Naive thymus-derived CD8-positive, alpha-beta T cell (primary cell): ENCODE data around the gene AAMP. TPM values are rescaled to one million over a fixed set of nuclear protein-coding genes. Genes with fewer than 3 reads are reported as not detected.
A peak's percentile ranks its signal among the peaks of the same experiment; 100 is the strongest.

Experiments used
- ATAC-seq, 2 donors: fragments of 150-1000 bp; cut with Tn5 transposase in 1 of 2; sonication (Bioruptor Pico), chemical (Tn5 transposase) in 1 of 2; 1 replicate in 1 of 2; 2 replicates in 1 of 2; pipeline ENCODE4 v1.10.0; 2021; ENCODE audit warnings: mild to moderate bottlenecking in 2 of 2, moderate library complexity in 2 of 2
- POLR2A ChIA-PET: fragments of 350-600 bp; sonication (Branson Sonifier 250); formaldehyde crosslinking; loops from one replicate; lab custom pipeline; 2021; ENCODE audit warnings: antibody characterized with exemption; lab: Charles Lee
- DNase-seq, 10 donors: peaks; one replicate each; pipeline versions ENCODE4 v3.0.0 to v3.0.0-alpha.2; 2020 to 2022
- H3K27ac Mint-ChIP-seq, 10 donors: one replicate each; pipeline ENCODE4 v1.8.0; 2020 to 2022; ENCODE audit warnings: mild to moderate bottlenecking in 10 of 10, mixed read lengths in 10 of 10, moderate library complexity in 4 of 10, inconsistent platforms in 1 of 10
- H3K27me3 Mint-ChIP-seq, 5 donors: one replicate each; pipeline ENCODE4 v1.8.0; 2021 to 2022; ENCODE audit warnings: mixed read lengths in 5 of 5
- H3K36me3 Mint-ChIP-seq, 3 donors: one replicate each; pipeline ENCODE4 v1.8.0; 2020 to 2022; ENCODE audit warnings: mixed read lengths in 3 of 3, mild to moderate bottlenecking in 2 of 3, inconsistent platforms in 1 of 3
- H3K4me1 Mint-ChIP-seq, 4 donors: one replicate each; pipeline ENCODE4 v1.8.0; 2021 to 2022; ENCODE audit warnings: mixed read lengths in 4 of 4
- H3K4me3 Mint-ChIP-seq, 10 donors: one replicate each; pipeline ENCODE4 v1.8.0; 2020 to 2022; ENCODE audit warnings: mild to moderate bottlenecking in 10 of 10, mixed read lengths in 10 of 10, moderate library complexity in 6 of 10, inconsistent platforms in 1 of 10
- H3K9me3 Mint-ChIP-seq, 9 donors: one replicate each; pipeline ENCODE4 v1.8.0; 2020 to 2022; ENCODE audit warnings: mixed read lengths in 9 of 9, mild to moderate bottlenecking in 3 of 9, inconsistent platforms in 1 of 9, moderate library complexity in 1 of 9
- polyA plus RNA-seq, 3 donors: library from polyadenylated mRNA; unstranded; fragments of 300-500 nt; fragmentation: Illumina TruSeq; gene quantifications; one replicate each; pipeline ENCODE4 v1.2.3, GENCODE V29; 2021
- total RNA-seq, 8 experiments: library from RNA in 2 of 8; stranded (reverse) in 2 of 8; gene quantifications; one replicate each; pipeline ENCODE4 v1.2.3 and lab custom pipeline; 2021 to 2026

AAMP gene
- total and polyA plus RNA-seq, 5 experiments from 2014 or later = 57.0 to 93.6 (median 77.0) TPM

GRCh38 chr2:218262631-218263586 is 7.0 kb downstream of the AAMP start:
- Mint-ChIP-seq H3K27me3 (no peaks in the 10 kb centered on the region), H3K27ac (peak overlapping the region in 2 of 10 donors; percentile 49 to 50), H3K4me3 (no peak overlapping the region), H3K9me3 (no peaks in the 10 kb centered on the region), H3K4me1 (peaks cover 10 to 42% (median 35%) of the 10 kb centered on the region in 4 donors), H3K36me3 (peaks cover 0 to 33% (median 0%) of the 10 kb centered on the region in 3 donors)
- POLR2A ChIA-PET = no interaction called here
- no peak for DNase-seq
- ATAC-seq = no peak

- ATAC-seq (no peak), DNase-seq (no peak)
- Mint-ChIP-seq H3K4me3 (no peak overlapping the region), H3K27ac (peak overlapping the region in 2 of 10 donors; percentile 22 to 49), H3K9me3 (no peaks in the 10 kb centered on the region), H3K27me3 (no peaks in the 10 kb centered on the region), H3K36me3 (peaks cover 0 to 26% (median 0%) of the 10 kb centered on the region in 3 donors), H3K4me1 (peaks cover 12 to 43% (median 36%) of the 10 kb centered on the region in 4 donors)
- POLR2A ChIA-PET = interaction anchor here (1.1 kb wide), 2 partner anchors 8 to 22 kb away, joined by 4 to 6 read pairs; partner anchors contain the start of genes AAMP and PNKD
Observed at GRCh38 chr2:218262237-218262600, 7.7 kb downstream of the AAMP start.

GRCh38 chr2:218261423-218262236 is 8.3 kb downstream of the AAMP start:
- H3K4me1 Mint-ChIP-seq = peaks cover 10 to 44% (median 34%) of the 10 kb centered on the region in 4 donors
- H3K36me3 Mint-ChIP-seq = peaks cover 0 to 21% (median 0%) of the 10 kb centered on the region in 3 donors
- no peaks in the 10 kb centered on the region for H3K27me3 Mint-ChIP-seq
- no peak for DNase-seq
- POLR2A ChIA-PET = interaction anchor here (0.7 to 1.1 kb wide), 3 partner anchors 8 to 22 kb away, joined by 3 to 6 read pairs (median 4); partner anchors contain the start of genes AAMP and PNKD
- H3K27ac Mint-ChIP-seq = peak overlapping the region in 8 of 10 donors; percentile 5 to 86 (median 42)
- H3K4me3 Mint-ChIP-seq = peak overlapping the region in 2 of 10 donors; percentile 34 to 52
- no peaks in the 10 kb centered on the region for H3K9me3 Mint-ChIP-seq
- no peak for ATAC-seq

GRCh38 chr2:218260742-218261422 is 9.1 kb downstream of the AAMP start, which contains the start of gene GPBAR1:
TSS of gene GPBAR1 (plus strand) at chr2:218261015. CDS start at chr2:218262725, 1,710 bp downstream.
- H3K4me1 Mint-ChIP-seq = peaks cover 10 to 42% (median 31%) of the 10 kb centered on the region in 4 donors
- peak within 1 kb of the TSS; percentile 59 to 91 (median 80) for H3K27ac Mint-ChIP-seq
- H3K4me3 Mint-ChIP-seq = peak within 1 kb of the TSS in 2 of 10 donors; percentile 34 to 52
- ATAC-seq (no peak), DNase-seq (no peak)
- H3K36me3 Mint-ChIP-seq = peaks cover 0 to 25% (median 2%) of the 10 kb centered on the region in 3 donors
- no peaks in the 10 kb centered on the region for H3K27me3 Mint-ChIP-seq
- POLR2A ChIA-PET = interaction anchor here (0.7 to 1.1 kb wide), 3 partner anchors 9 to 23 kb away, joined by 3 to 6 read pairs (median 4); partner anchors contain the start of genes AAMP and PNKD
- H3K9me3 Mint-ChIP-seq = no peaks in the 10 kb centered on the region

- POLR2A ChIA-PET = no interaction called here
- peak overlapping the region in 8 of 10 donors; percentile 59 to 91 (median 81) for H3K27ac Mint-ChIP-seq
- H3K36me3 Mint-ChIP-seq = peaks cover 0 to 26% (median 2%) of the 10 kb centered on the region in 3 donors
Observed at GRCh38 chr2:218260166-218260565, 9.8 kb downstream of the AAMP start.

GRCh38 chr2:218259099-218259961 is 10.6 kb downstream of the AAMP start:
- Mint-ChIP-seq H3K4me1 (peaks cover 10 to 41% (median 26%) of the 10 kb centered on the region in 4 donors), H3K36me3 (peaks cover 0 to 33% (median 2%) of the 10 kb centered on the region in 3 donors), H3K27ac (peak overlapping the region; percentile 34 to 91 (median 82)), H3K27me3 (no peaks in the 10 kb centered on the region), H3K4me3 (no peak overlapping the region), H3K9me3 (no peaks in the 10 kb centered on the region)
- DNase-seq (no peak), ATAC-seq (no peak)
- POLR2A ChIA-PET = interaction anchor here (0.7 kb wide), 1 partner anchor 12 kb away, joined by 3 read pairs; no protein-coding TSS in a partner anchor

More at GRCh38 chr2:218260166-218260565, 9.8 kb downstream of the AAMP start:
- Mint-ChIP-seq H3K9me3 (no peaks in the 10 kb centered on the region), H3K27me3 (no peaks in the 10 kb centered on the region), H3K4me1 (peaks cover 10 to 41% (median 26%) of the 10 kb centered on the region in 4 donors), H3K4me3 (no peak overlapping the region)
- ATAC-seq (no peak), DNase-seq (no peak)

GRCh38 chr2:218257390-218257981 is 12.5 kb downstream of the AAMP start:
- ATAC-seq = peak; percentile 75 to 80
- H3K4me1 Mint-ChIP-seq = peaks cover 13 to 35% (median 24%) of the 10 kb centered on the region in 4 donors

GRCh38 chr2:218256612-218257350 is 13.2 kb downstream of the AAMP start:
- POLR2A ChIA-PET = interaction anchor here (0.6 to 2.8 kb wide), 4 partner anchors 10 to 49 kb away, joined by 3 to 9 read pairs (median 4); partner anchors contain the start of gene ARPC2
- no peaks in the 10 kb centered on the region for H3K27me3 Mint-ChIP-seq
- peak overlapping the region; percentile 14 to 95 (median 92) for H3K27ac Mint-ChIP-seq
- ATAC-seq (peak; percentile 5 to 7), DNase-seq (no peak)
- H3K36me3 Mint-ChIP-seq = peaks cover 0 to 50% (median 4%) of the 10 kb centered on the region in 3 donors
- peak overlapping the region in 1 of 10 donors; percentile 67 for H3K4me3 Mint-ChIP-seq
- H3K4me1 Mint-ChIP-seq = peaks cover 13 to 35% (median 25%) of the 10 kb centered on the region in 4 donors
- no peaks in the 10 kb centered on the region for H3K9me3 Mint-ChIP-seq

More at GRCh38 chr2:218257390-218257981, 12.5 kb downstream of the AAMP start:
- no peaks in the 10 kb centered on the region for H3K27me3 Mint-ChIP-seq
- POLR2A ChIA-PET = interaction anchor here (0.7 to 2.8 kb wide), 4 partner anchors 10 to 41 kb away, joined by 3 to 9 read pairs (median 4); partner anchors contain the start of gene ARPC2
- H3K4me3 Mint-ChIP-seq = peak overlapping the region; percentile 3 to 69 (median 52)
- peak overlapping the region; percentile 35 to 95 (median 92) for H3K27ac Mint-ChIP-seq
- H3K9me3 Mint-ChIP-seq = no peaks in the 10 kb centered on the region
- peak in 9 of 10 donors; percentile 46 to 72 (median 61) for DNase-seq
- peaks cover 0 to 43% (median 2%) of the 10 kb centered on the region in 3 donors for H3K36me3 Mint-ChIP-seq

- peaks cover 0 to 63% (median 4%) of the 10 kb centered on the region in 3 donors for H3K36me3 Mint-ChIP-seq
- H3K4me1 Mint-ChIP-seq = peaks cover 13 to 32% (median 26%) of the 10 kb centered on the region in 4 donors
- POLR2A ChIA-PET = no interaction called here
- H3K27me3 Mint-ChIP-seq = no peaks in the 10 kb centered on the region
- no peaks in the 10 kb centered on the region for H3K9me3 Mint-ChIP-seq
- H3K27ac Mint-ChIP-seq = peak overlapping the region in 6 of 10 donors; percentile 1 to 79 (median 40)
- ATAC-seq (no peak), DNase-seq (no peak)
- H3K4me3 Mint-ChIP-seq = no peak overlapping the region
Observed at GRCh38 chr2:218255446-218255845, 14.5 kb downstream of the AAMP start.

GRCh38 chr2:218253232-218253625 is 16.7 kb downstream of the AAMP start:
- POLR2A ChIA-PET = no interaction called here
- H3K4me3 Mint-ChIP-seq = peak overlapping the region in 1 of 10 donors; percentile 14
- H3K36me3 Mint-ChIP-seq = peaks cover 0 to 84% (median 14%) of the 10 kb centered on the region in 3 donors
- no peak for ATAC-seq
- peak overlapping the region in 7 of 10 donors; percentile 26 to 79 (median 38) for H3K27ac Mint-ChIP-seq
- H3K27me3 Mint-ChIP-seq = no peaks in the 10 kb centered on the region
- no peaks in the 10 kb centered on the region for H3K9me3 Mint-ChIP-seq
- H3K4me1 Mint-ChIP-seq = peaks cover 7 to 18% (median 11%) of the 10 kb centered on the region in 4 donors
- no peak for DNase-seq
